ENCODE data around the gene GAL3ST3. TPM values are rescaled to one million over a fixed set of nuclear protein-coding genes. Genes with fewer than 3 reads are reported as not detected.

The GAL3ST3 gene
- total and polyA plus RNA-seq, 2 of the 8 experiments (the other 6 are each of a cell fraction or from before 2014, with no cell fraction given) = 21.1 to 21.4 TPM

DNA sequence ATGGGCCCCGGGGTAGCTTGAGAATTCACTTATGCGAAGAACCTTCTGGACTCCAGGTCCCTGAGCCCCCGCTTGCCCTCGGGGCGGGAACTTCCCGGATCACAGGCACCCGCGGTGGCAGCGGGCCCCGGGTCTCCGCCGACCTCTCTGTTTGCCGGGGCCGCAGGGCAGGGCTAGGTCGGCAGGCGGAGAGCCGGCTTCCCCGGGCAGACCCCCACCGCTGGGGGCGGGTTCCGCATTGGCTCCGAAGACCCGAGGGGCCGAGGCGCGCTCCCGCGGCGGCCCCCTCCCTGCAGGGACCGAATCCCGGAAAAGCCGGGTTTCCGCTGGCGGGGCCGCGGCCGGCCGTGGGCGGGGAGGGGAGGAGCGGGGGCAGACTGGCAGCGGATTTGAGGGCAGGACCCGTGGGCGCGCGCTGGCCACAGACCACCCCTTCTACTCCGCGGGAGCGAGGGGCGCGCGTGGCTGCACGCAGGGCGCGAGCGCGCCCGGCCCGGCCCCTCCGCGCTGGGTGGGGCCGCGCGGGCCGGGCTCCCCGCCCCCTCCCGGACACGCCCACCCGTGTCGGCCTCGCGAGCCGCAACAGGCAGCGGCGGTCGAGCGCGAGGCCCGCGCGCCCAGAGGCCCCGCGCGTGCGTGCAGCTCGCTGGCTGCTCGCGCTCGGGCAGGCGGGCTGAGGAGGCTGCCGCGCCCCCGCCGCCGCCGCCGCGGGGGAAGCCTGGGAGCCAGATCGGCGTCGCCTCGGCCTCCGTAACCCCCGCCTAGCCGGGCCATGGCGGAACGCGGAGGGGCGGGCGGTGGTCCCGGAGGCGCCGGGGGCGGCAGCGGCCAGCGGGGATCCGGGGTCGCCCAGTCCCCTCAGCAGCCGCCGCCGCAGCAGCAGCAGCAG is 21.0 kb upstream of the GAL3ST3 start, which contains the start of gene PACS1:
PACS1 (plus strand) TSS at position 558 of the 889 bp plus-strand sequence; CDS start at position 773, 215 bp downstream.
- H3K79me1 ChIP-seq (ENCODE audit: low read depth, low read length) = no peaks in the 10 kb centered on the region; the same call in 1 of the 2 replicates
- FAIRE-seq = no peak
- peak within 1 kb of the TSS; percentile 48 for H3K56ac ChIP-seq (replicated peaks; ENCODE audit: insufficient read length, low read depth, low read length)
- WGBS, 2 experiments (ENCODE audit: extremely low coverage in 1 of 2, insufficient coverage in 1 of 2, insufficient read length in 1 of 2, insufficient replicate concordance in 2 of 2, low coverage in 1 of 2, low lambda C conversion rate in 2 of 2, missing lambda C conversion rate in 1 of 2) = 2% methylated on average over 31 of the region's 120 CpGs; no CpG with 5 or more reads in 1 of the 2 experiments
- peak within 1 kb of the TSS; percentile 61; the same call in 1 of the 2 replicates for H2BK20ac ChIP-seq (ENCODE audit: low read length)
- H2BK15ac ChIP-seq (ENCODE audit: low read length) = no peak within 1 kb of the TSS
- ChIA-PET POLR2A (ENCODE audit: partially characterized antibody) (interaction anchor here (0.8 to 9.7 kb wide), 14 partner anchors 9 to 242 kb away, joined by 3 to 150 read pairs (median 4); partner anchors contain the start of genes GAL3ST3, RAB1B and SF3B2), CTCF (ENCODE audit: partially characterized antibody) (interaction anchor here (0.6 to 8.8 kb wide), 15 partner anchors 10 to 219 kb away, joined by 3 to 144 read pairs (median 7); partner anchors contain the start of genes CST6, GAL3ST3, SF3B2 and YIF1A)
- peaks cover 9 to 37% (median 26%) of the 10 kb centered on the region in 4 experiments for H3K36me3 ChIP-seq (ENCODE audit: control insufficient read depth in 2 of 4, insufficient read depth in 4 of 4, low read length in 3 of 4)
- peak within 1 kb of the TSS; percentile 85 for H2BK5ac ChIP-seq (ENCODE audit: low read depth, low read length)
- no peaks in the 10 kb centered on the region; the same call in 1 of the 2 replicates for H3K23me2 ChIP-seq (ENCODE audit: low read depth, low read length)
- H3K27ac ChIP-seq (ENCODE audit: low read depth, low read length) = peak within 1 kb of the TSS; percentile 46
- H3K27me3 ChIP-seq (replicated peaks in 1 of 4; ENCODE audit: control insufficient read depth in 3 of 4, extremely low read depth in 1 of 4, insufficient read depth in 3 of 4, low read length in 3 of 4) = no peaks in the 10 kb centered on the region
- no peak within 1 kb of the TSS for H2AFZ ChIP-seq (ENCODE audit: low read length)
- H2BK120ac ChIP-seq (replicated peaks; ENCODE audit: low read depth, low read length) = no peak within 1 kb of the TSS
- peak within 1 kb of the TSS; percentile 75 to 85 for H3K4me2 ChIP-seq (ENCODE audit: insufficient read depth in 1 of 2, low read depth in 2 of 2, low read length in 2 of 2)
- H4K5ac ChIP-seq (ENCODE audit: insufficient read length, low read depth, low read length) = peak within 1 kb of the TSS; percentile 18
- H3K14ac ChIP-seq (ENCODE audit: insufficient read length) = no peak within 1 kb of the TSS
- H3K23ac ChIP-seq (ENCODE audit: insufficient read length) = no peak within 1 kb of the TSS
- peaks cover 2 to 17% of the 10 kb centered on the region in 2 experiments for H4K20me1 ChIP-seq (replicated peaks in 1 of 2; ENCODE audit: control insufficient read depth in 1 of 2, insufficient read depth in 2 of 2, low read length in 2 of 2)
- peak; percentile 34 to 85 for DNase-seq (ENCODE audit: low read depth in 1 of 2, low spot score in 2 of 2)
- no peak within 1 kb of the TSS for H2BK12ac ChIP-seq (ENCODE audit: low read depth, low read length)
- H3K4me3 ChIP-seq (ENCODE audit: extremely low read depth in 1 of 4, insufficient read depth in 2 of 4, low read depth in 3 of 4, low read length in 4 of 4) = peak within 1 kb of the TSS; percentile 43 to 90 (median 63)
- peaks cover 0 to 13% of the 10 kb centered on the region in 2 experiments; a peak in 2 of 4 replicates for H3K79me2 ChIP-seq (ENCODE audit: control insufficient read depth in 1 of 2, insufficient read depth in 2 of 2, low read length in 2 of 2)
- H3K18ac ChIP-seq (ENCODE audit: extremely low read depth, low read length) = peak within 1 kb of the TSS; percentile 60
- peak within 1 kb of the TSS; percentile 61; the same call in 1 of the 2 replicates for H2AK5ac ChIP-seq (ENCODE audit: low read depth, low read length)
- peak within 1 kb of the TSS; percentile 44 to 85 (median 53); a peak in 6 of 7 replicates for H3K9ac ChIP-seq (replicated peaks in 1 of 4; ENCODE audit: extremely low read depth in 1 of 4, low read depth in 3 of 4, low read length in 3 of 4)
- H3K9me3 ChIP-seq (ENCODE audit: insufficient read depth in 2 of 2, low read depth in 1 of 2, low read length in 1 of 2) = no peaks in the 10 kb centered on the region
- no peak within 1 kb of the TSS for H4K91ac ChIP-seq (replicated peaks; ENCODE audit: insufficient read length, low read length)
- H4K8ac ChIP-seq (ENCODE audit: extremely low read depth, insufficient read depth, low read length) = peak within 1 kb of the TSS; percentile 71
- H3K4me1 ChIP-seq (replicated peaks in 1 of 4; ENCODE audit: control insufficient read depth in 3 of 4, insufficient read depth in 4 of 4, low read length in 3 of 4) = peaks cover 5 to 13% (median 8%) of the 10 kb centered on the region in 4 experiments; a peak in 6 of 7 replicates
- H3K4ac ChIP-seq (replicated peaks; ENCODE audit: insufficient read length, low read depth, low read length) = peak within 1 kb of the TSS; percentile 35
- 0 out of 2 replicates have a peak, but pooled peaks have one; percentile 21 for TF ChIP-seq BACH1 (IDR thresholded peaks at IDR 0.05; ENCODE audit: low read length)
- TF ChIP-seq TBP (IDR thresholded peaks at IDR 0.05; ENCODE audit: low read depth, low read length) = 0 out of 2 replicates have a peak, but pooled peaks have one; percentile 14
- TF ChIP-seq TAF7 (optimal IDR thresholded peaks at IDR 0.05; ENCODE audit: borderline replicate concordance, low read depth, low read length) = no peak
- peak; percentile 26 for TF ChIP-seq KDM4A (IDR thresholded peaks at IDR 0.05; ENCODE audit: low read depth, low read length, severe bottlenecking)
- TF ChIP-seq MAFK (IDR thresholded peaks at IDR 0.05; ENCODE audit: low read depth, low read length) = no peak
- 0 out of 2 replicates have a peak, but pooled peaks have one; percentile 5 for TF ChIP-seq TCF12 (IDR thresholded peaks at IDR 0.05; ENCODE audit: low read depth, low read length)
- TF ChIP-seq POLR2AphosphoS5 (IDR thresholded peaks at IDR 0.05; ENCODE audit: low read depth, low read length) = peak; percentile 73; the same call in 1 of the 2 replicates
- peak in 1 of 2 experiments; percentile 88; a peak in 1 of 3 replicates for TF ChIP-seq POLR2A (IDR thresholded peaks at IDR 0.05; ENCODE audit: control extremely low read depth in 1 of 2, low read depth in 2 of 2, low read length in 2 of 2)
- TF ChIP-seq NANOG (IDR thresholded peaks at IDR 0.05; ENCODE audit: insufficient read depth, low read depth, low read length, poor library complexity, severe bottlenecking) = no peak
- peak; percentile 23; the same call in 1 of the 2 replicates for TF ChIP-seq RBBP5 (IDR thresholded peaks at IDR 0.05; ENCODE audit: borderline replicate concordance, low read depth, low read length)

Measured in H1 (cell line).